HepG2 (cell line): ENCODE data around the gene OTUB2. TPM values are rescaled to one million over a fixed set of nuclear protein-coding genes. Genes with fewer than 3 reads are reported as not detected.

ENCODE experiments used
- BCL6 ChIP-seq: IDR thresholded peaks from 2 replicates; pipeline ENCODE4 v1.6.1; 2016; ENCODE audit warnings: missing genetic modification reagents, missing compliant biosample characterization
- TEAD3 ChIP-seq: optimal IDR thresholded peaks from 2 replicates; pipeline ENCODE3; 2016; ENCODE audit warnings: borderline replicate concordance
- ZFP41 ChIP-seq: sonication (generic); formaldehyde crosslinking; IDR thresholded peaks from 2 replicates; pipeline ENCODE4 v1.4.0; 2020; ENCODE audit warnings: mild to moderate bottlenecking, missing genetic modification reagents, borderline replicate concordance
- ZNF567 ChIP-seq: sonication (generic); formaldehyde crosslinking; IDR thresholded peaks from 2 replicates; pipeline ENCODE4 v1.8.1; 2023; ENCODE audit warnings: mild to moderate bottlenecking, missing genetic modification reagents, borderline replicate concordance
- polyA plus RNA-seq, 8 experiments: library from polyadenylated mRNA; depleted of rRNA in 3 of 8; stranded (reverse) in 7 of 8; unstranded in 1 of 8; fragments of >200 nt; fragmentation: Illumina TruSeq in 4 of 8; extraction: Trizol in 4 of 8; gene quantifications; 2 replicates each; pipeline versions ENCODE4 v1.2.1 to v1.2.3, GENCODE V29; 2011 to 2016; ENCODE audit warnings: low read depth in 4 of 8, missing spikeins in 1 of 8, mixed read lengths in 1 of 8; ENCODE audit not compliant: insufficient read depth in 1 of 8
- total RNA-seq, 5 experiments: library from RNA; depleted of rRNA; stranded (reverse); fragments of >200 nt; fragmentation: Illumina TruSeq; extraction: Trizol; gene quantifications; 2 replicates each; pipeline ENCODE4 v1.2.3, GENCODE V29; 2016; ENCODE audit warnings: low read depth in 1 of 5
- TF ChIP-seq, protein P1 (sequence below): sonication (generic); formaldehyde crosslinking; IDR thresholded peaks from 2 replicates; pipeline ENCODE4 v1.4.0; 2020; ENCODE audit warnings: missing genetic modification reagents
- TF ChIP-seq, protein P2 (sequence below): sonication (generic); formaldehyde crosslinking; IDR thresholded peaks from 2 replicates; pipeline ENCODE4 v1.8.1; 2023; ENCODE audit warnings: missing genetic modification reagents, inconsistent platforms, borderline replicate concordance

The OTUB2 gene
- total and polyA plus RNA-seq, 2 of the 13 experiments (the other 11 are each of a cell fraction or from before 2014, with no cell fraction given) = 2.2 to 2.4 TPM

- TF ChIP-seq BCL6 (CRISPR knock-in tag) = peak; percentile 62
- no peak for TF ChIP-seq ZNF567 (CRISPR knock-in tag)
- TF ChIP-seq, protein P1, sequence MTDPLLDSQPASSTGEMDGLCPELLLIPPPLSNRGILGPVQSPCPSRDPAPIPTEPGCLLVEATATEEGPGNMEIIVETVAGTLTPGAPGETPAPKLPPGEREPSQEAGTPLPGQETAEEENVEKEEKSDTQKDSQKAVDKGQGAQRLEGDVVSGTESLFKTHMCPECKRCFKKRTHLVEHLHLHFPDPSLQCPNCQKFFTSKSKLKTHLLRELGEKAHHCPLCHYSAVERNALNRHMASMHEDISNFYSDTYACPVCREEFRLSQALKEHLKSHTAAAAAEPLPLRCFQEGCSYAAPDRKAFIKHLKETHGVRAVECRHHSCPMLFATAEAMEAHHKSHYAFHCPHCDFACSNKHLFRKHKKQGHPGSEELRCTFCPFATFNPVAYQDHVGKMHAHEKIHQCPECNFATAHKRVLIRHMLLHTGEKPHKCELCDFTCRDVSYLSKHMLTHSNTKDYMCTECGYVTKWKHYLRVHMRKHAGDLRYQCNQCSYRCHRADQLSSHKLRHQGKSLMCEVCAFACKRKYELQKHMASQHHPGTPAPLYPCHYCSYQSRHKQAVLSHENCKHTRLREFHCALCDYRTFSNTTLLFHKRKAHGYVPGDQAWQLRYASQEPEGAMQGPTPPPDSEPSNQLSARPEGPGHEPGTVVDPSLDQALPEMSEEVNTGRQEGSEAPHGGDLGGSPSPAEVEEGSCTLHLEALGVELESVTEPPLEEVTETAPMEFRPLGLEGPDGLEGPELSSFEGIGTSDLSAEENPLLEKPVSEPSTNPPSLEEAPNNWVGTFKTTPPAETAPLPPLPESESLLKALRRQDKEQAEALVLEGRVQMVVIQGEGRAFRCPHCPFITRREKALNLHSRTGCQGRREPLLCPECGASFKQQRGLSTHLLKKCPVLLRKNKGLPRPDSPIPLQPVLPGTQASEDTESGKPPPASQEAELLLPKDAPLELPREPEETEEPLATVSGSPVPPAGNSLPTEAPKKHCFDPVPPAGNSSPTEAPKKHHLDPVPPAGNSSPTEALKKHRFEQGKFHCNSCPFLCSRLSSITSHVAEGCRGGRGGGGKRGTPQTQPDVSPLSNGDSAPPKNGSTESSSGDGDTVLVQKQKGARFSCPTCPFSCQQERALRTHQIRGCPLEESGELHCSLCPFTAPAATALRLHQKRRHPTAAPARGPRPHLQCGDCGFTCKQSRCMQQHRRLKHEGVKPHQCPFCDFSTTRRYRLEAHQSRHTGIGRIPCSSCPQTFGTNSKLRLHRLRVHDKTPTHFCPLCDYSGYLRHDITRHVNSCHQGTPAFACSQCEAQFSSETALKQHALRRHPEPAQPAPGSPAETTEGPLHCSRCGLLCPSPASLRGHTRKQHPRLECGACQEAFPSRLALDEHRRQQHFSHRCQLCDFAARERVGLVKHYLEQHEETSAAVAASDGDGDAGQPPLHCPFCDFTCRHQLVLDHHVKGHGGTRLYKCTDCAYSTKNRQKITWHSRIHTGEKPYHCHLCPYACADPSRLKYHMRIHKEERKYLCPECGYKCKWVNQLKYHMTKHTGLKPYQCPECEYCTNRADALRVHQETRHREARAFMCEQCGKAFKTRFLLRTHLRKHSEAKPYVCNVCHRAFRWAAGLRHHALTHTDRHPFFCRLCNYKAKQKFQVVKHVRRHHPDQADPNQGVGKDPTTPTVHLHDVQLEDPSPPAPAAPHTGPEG (CRISPR knock-in tag) = peak; percentile 40; the same call in 1 of the 2 replicates
- peak; percentile 99 for TF ChIP-seq TEAD3 (CRISPR knock-in tag)
- no peak for TF ChIP-seq ZFP41 (CRISPR knock-in tag)
- TF ChIP-seq, protein P2, sequence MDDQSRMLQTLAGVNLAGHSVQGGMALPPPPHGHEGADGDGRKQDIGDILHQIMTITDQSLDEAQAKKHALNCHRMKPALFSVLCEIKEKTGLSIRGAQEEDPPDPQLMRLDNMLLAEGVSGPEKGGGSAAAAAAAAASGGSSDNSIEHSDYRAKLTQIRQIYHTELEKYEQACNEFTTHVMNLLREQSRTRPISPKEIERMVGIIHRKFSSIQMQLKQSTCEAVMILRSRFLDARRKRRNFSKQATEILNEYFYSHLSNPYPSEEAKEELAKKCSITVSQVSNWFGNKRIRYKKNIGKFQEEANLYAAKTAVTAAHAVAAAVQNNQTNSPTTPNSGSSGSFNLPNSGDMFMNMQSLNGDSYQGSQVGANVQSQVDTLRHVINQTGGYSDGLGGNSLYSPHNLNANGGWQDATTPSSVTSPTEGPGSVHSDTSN (CRISPR knock-in tag) = no peak
- TF ChIP-seq, all 625 proteins: peak for 55
Observed at GRCh38 chr14:94004015-94004414, 22.1 kb upstream of the OTUB2 start (continued).
